Fibroblast of lung (primary cell): ENCODE results near the gene METTL16. TPM values are rescaled to one million over a fixed set of nuclear protein-coding genes. Genes with fewer than 3 reads are reported as not detected.
"Not testable (repeated sequence)": the region's sequence is repeated elsewhere in the genome, so short reads cannot be mapped to it uniquely, and the experiment has no call there.

Experiments used
- DNase-seq, 2 donors: peaks; one replicate each; pipeline versions ENCODE4 v3.0.0 to v3.0.0-alpha.2; 2010; ENCODE audit warnings: low read depth in 2 of 2
- H2AFZ ChIP-seq: 2 replicates; pipeline ENCODE4 v1.5.1; 2012; ENCODE audit warnings: low read length, control low read depth, inconsistent platforms
- H3K27ac ChIP-seq: 2 replicates; pipeline ENCODE4 v1.5.1; 2011; ENCODE audit warnings: low read length, control low read depth; ENCODE audit not compliant: insufficient read depth
- H3K27me3 ChIP-seq: 2 replicates; pipeline ENCODE4 v1.5.1; 2011; ENCODE audit warnings: mild to moderate bottlenecking, low read length; ENCODE audit not compliant: control insufficient read depth, insufficient read depth
- H3K36me3 ChIP-seq: 2 replicates; pipeline ENCODE4 v1.5.1; 2011; ENCODE audit warnings: low read length; ENCODE audit not compliant: control insufficient read depth, insufficient read depth
- H3K4me1 ChIP-seq: 2 replicates; pipeline ENCODE4 v1.5.1; 2011; ENCODE audit warnings: low read length; ENCODE audit not compliant: control insufficient read depth, insufficient read depth; ENCODE audit errors: extremely low read depth
- H3K4me2 ChIP-seq: 2 replicates; pipeline ENCODE4 v1.5.1; 2011; ENCODE audit warnings: low read length, control low read depth; ENCODE audit not compliant: insufficient read depth; ENCODE audit errors: extremely low read depth
- H3K4me3 ChIP-seq, 4 experiments: fragments of 200-600 bp in 1 of 4; sonication (generic) in 1 of 4; replicated peaks in 1 of 4; 2 replicates each; pipeline ENCODE4 v1.5.1; 2011 to 2016; ENCODE audit warnings: low read length in 4 of 4, low read depth in 3 of 4, mild to moderate bottlenecking in 3 of 4, control low read depth in 2 of 4, inconsistent platforms in 1 of 4, mixed read lengths in 1 of 4; ENCODE audit not compliant: insufficient read depth in 1 of 4; ENCODE audit errors: control extremely low read depth in 1 of 4
- H3K79me2 ChIP-seq: 2 replicates; pipeline ENCODE4 v1.5.1; 2012; ENCODE audit warnings: mild to moderate bottlenecking, low read length, inconsistent platforms; ENCODE audit not compliant: control insufficient read depth, insufficient read depth
- H3K9ac ChIP-seq: 2 replicates; pipeline ENCODE4 v1.5.1; 2011; ENCODE audit warnings: mild to moderate bottlenecking, low read length, control low read depth; ENCODE audit not compliant: insufficient read depth
- H3K9me3 ChIP-seq: 2 replicates; pipeline ENCODE4 v1.5.1; 2012; ENCODE audit warnings: low read depth, low read length; ENCODE audit not compliant: control insufficient read depth, insufficient read depth
- H4K20me1 ChIP-seq: 2 replicates; pipeline ENCODE4 v1.5.1; 2011; ENCODE audit warnings: low read length; ENCODE audit not compliant: control insufficient read depth, insufficient read depth; ENCODE audit errors: extremely low read depth
- CTCF ChIP-seq, 2 donors: IDR thresholded peaks in 1 of 2; conservative IDR thresholded peaks in 1 of 2; 1 replicate in 1 of 2; 2 replicates in 1 of 2; pipeline ENCODE4 v1.5.1; 2011 to 2012; ENCODE audit warnings: low read length in 2 of 2, control low read depth in 1 of 2, inconsistent platforms in 1 of 2, low read depth in 1 of 2, mild to moderate bottlenecking in 1 of 2
- EZH2 ChIP-seq: IDR thresholded peaks from 2 replicates; pipeline ENCODE4 v1.5.1; 2012; ENCODE audit warnings: low read length, control low read depth, mild to moderate bottlenecking; ENCODE audit errors: missing control alignments
- polyA plus RNA-seq, 2 donors: library from polyadenylated mRNA; depleted of rRNA in 1 of 2; stranded (reverse) in 1 of 2; unstranded in 1 of 2; fragments of >200 nt; gene quantifications; 2 replicates each; pipeline ENCODE4 v1.2.1, GENCODE V29; 2011 to 2012; ENCODE audit warnings: missing spikeins in 1 of 2
- total RNA-seq: library from RNA; depleted of rRNA; stranded (reverse); fragments of >200 nt; gene quantifications from 2 replicates; pipeline ENCODE4 v1.2.1, GENCODE V29; 2014

METTL16 gene
- total and polyA plus RNA-seq, 2 donors (not counting 1 experiment from before 2014, with no cell fraction given), result 12.2 to 13.4 TPM

- Histone ChIP-seq H3K27ac (no peak overlapping the region), H2AFZ (no peak overlapping the region), H4K20me1 (no peaks in the 10 kb centered on the region), H3K9ac (no peak overlapping the region), H3K4me1 (no peaks in the 10 kb centered on the region), H3K79me2 (no peaks in the 10 kb centered on the region), H3K27me3 (peaks cover 6% of the 10 kb centered on the region), H3K4me3 (no peak overlapping the region), H3K9me3 (no peaks in the 10 kb centered on the region), H3K4me2 (no peak overlapping the region), H3K36me3 (no peaks in the 10 kb centered on the region)
- DNase-seq, result no peak
- TF ChIP-seq CTCF (conservative IDR thresholded peaks at IDR 0.05 in 1 of 2, IDR thresholded peaks at IDR 0.05 in 1 of 2; ENCODE audit: low read depth in 1 of 2, low read length in 2 of 2), result no peak
- TF ChIP-seq EZH2, result no peak
Observed at GRCh38 chr17:2551493-2551892, 39.8 kb upstream of the METTL16 start.

- Histone ChIP-seq H3K27ac (no peak overlapping the region), H3K4me1 (no peaks in the 10 kb centered on the region), H3K4me2 (no peak overlapping the region), H3K36me3 (no peaks in the 10 kb centered on the region), H4K20me1 (no peaks in the 10 kb centered on the region), H2AFZ (no peak overlapping the region), H3K9ac (no peak overlapping the region), H3K79me2 (no peaks in the 10 kb centered on the region), H3K9me3 (no peaks in the 10 kb centered on the region), H3K4me3 (no peak overlapping the region), H3K27me3 (peaks cover 6% of the 10 kb centered on the region)
- DNase-seq, result no peak
- TF ChIP-seq CTCF (conservative IDR thresholded peaks at IDR 0.05 in 1 of 2, IDR thresholded peaks at IDR 0.05 in 1 of 2; ENCODE audit: low read depth in 1 of 2, low read length in 2 of 2), result no peak
- TF ChIP-seq EZH2, result no peak
Observed at GRCh38 chr17:2549392-2550211, 37.9 kb upstream of the METTL16 start.

- not testable (repeated sequence) for H3K4me2 ChIP-seq, H3K9me3 ChIP-seq, H4K20me1 ChIP-seq, H3K27me3 ChIP-seq, H3K27ac ChIP-seq, H3K79me2 ChIP-seq, H2AFZ ChIP-seq, DNase-seq, H3K9ac ChIP-seq, H3K4me3 ChIP-seq, H3K4me1 ChIP-seq, H3K36me3 ChIP-seq
Observed at GRCh38 chr17:2548026-2548425, 36.3 kb upstream of the METTL16 start.
